ENCODE results near the gene TMC3.

The TMC3 gene

GRCh38 chr15:81309647-81310450 lies 64.2 kb downstream of the TMC3 start:
- H3K4me1 Mint-ChIP-seq = no peaks in the 10 kb centered on the region
- H3K36me3 Mint-ChIP-seq (ENCODE audit: low read depth) = no peaks in the 10 kb centered on the region
- TF ChIP-seq CTCF (IDR thresholded peaks at IDR 0.05) = no peak
- H3K27me3 Mint-ChIP-seq (ENCODE audit: low read depth, poor library complexity) = peaks cover 7% of the 10 kb centered on the region
- no peaks in the 10 kb centered on the region for H3K9me3 Mint-ChIP-seq
- no peak for DNase-seq
- no peak overlapping the region for H3K27ac Mint-ChIP-seq
- H3K4me3 Mint-ChIP-seq = no peak overlapping the region

- Mint-ChIP-seq H3K4me3 (no peak overlapping the region), H3K9me3 (no peaks in the 10 kb centered on the region), H3K27me3 (ENCODE audit: low read depth, poor library complexity) (peaks cover 14% of the 10 kb centered on the region), H3K27ac (no peak overlapping the region), H3K36me3 (ENCODE audit: low read depth) (no peaks in the 10 kb centered on the region), H3K4me1 (peaks cover 14% of the 10 kb centered on the region)
- TF ChIP-seq CTCF (IDR thresholded peaks at IDR 0.05) = no peak
- no peak for DNase-seq
These were observed 65.8 kb downstream of the TMC3 start for GRCh38 chr15:81308260-81308659.

DNA sequence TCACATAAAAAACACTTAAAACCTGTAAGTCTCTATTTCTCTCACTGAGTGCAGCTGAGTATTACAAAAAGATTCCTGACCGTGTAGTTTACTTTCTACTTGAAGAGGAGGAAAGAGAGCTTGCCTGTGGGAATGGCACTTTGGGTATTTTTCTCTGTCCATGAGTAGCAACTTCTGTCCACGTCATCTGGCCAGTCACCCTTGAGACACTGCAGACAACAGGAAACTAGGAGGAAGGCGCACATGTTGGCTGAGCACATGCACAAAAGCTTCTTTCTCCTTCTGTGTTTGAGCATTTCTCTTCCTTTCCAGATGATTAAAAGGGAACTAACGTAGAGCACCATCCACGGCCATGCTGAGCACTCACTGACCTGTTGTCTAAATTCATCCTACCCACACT lies 69.8 kb downstream of the TMC3 start:
- Mint-ChIP-seq H3K4me1 (peaks cover 28% of the 10 kb centered on the region), H3K27me3 (ENCODE audit: low read depth, poor library complexity) (peaks cover 18% of the 10 kb centered on the region), H3K27ac (no peak overlapping the region), H3K9me3 (no peaks in the 10 kb centered on the region), H3K36me3 (ENCODE audit: low read depth) (no peaks in the 10 kb centered on the region), H3K4me3 (no peak overlapping the region)
- no peak for DNase-seq
- TF ChIP-seq CTCF (IDR thresholded peaks at IDR 0.05) = no peak

DNA sequence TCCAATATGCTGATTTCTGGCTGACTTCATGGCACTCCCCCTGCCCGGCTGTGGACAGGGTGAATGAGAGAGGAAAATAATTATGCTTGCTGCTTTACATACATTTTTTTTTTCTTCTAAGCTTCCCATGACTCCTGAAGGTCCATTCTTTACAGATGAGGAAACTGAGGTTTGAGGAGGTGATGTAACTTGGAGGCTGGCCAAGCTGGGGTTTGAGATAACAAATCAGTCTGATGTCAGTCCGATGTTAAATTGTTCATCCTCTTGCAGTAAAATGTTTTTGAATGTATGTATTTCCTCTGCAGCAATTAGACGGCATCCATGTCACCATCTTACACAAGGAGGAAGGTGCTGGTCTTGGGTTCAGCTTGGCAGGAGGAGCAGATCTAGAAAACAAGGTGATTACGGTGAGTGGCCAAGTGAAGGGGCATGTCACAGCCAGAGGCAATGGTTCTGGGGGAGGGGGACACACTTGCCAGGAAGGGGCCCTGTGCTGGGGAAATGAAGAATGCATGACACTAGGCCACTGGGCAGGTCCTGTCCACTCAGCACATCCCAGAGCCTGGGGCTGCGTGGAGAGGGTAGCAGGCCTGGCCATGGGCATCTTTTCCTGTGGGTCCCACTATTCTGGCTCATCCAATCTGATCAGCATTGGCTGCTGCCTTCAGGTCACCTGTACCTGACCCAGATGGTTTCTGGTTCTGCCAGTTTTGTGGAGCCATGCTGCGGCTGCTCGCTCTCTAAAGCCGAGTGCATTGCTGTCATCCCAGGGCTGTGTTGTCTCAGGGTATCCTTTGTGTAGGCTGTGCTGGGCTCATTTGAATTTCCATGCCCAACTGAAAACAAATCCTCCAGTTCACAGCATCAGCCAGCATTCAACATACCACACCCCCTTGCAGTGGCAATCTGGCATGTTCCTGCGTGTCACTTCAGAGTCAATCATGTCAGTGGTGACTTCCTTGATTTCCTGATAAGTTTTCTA lies 70.5 kb downstream of the TMC3 start:
- Mint-ChIP-seq H3K27ac (peak overlapping the region; percentile 38), H3K4me1 (peaks cover 28% of the 10 kb centered on the region), H3K36me3 (ENCODE audit: low read depth) (no peaks in the 10 kb centered on the region), H3K9me3 (no peaks in the 10 kb centered on the region), H3K27me3 (ENCODE audit: low read depth, poor library complexity) (peaks cover 18% of the 10 kb centered on the region), H3K4me3 (no peak overlapping the region)
- no peak for DNase-seq
- no peak for TF ChIP-seq CTCF (IDR thresholded peaks at IDR 0.05)

- Mint-ChIP-seq H3K4me1 (peaks cover 28% of the 10 kb centered on the region), H3K27me3 (ENCODE audit: low read depth, poor library complexity) (peaks cover 23% of the 10 kb centered on the region), H3K9me3 (no peaks in the 10 kb centered on the region), H3K36me3 (ENCODE audit: low read depth) (no peaks in the 10 kb centered on the region), H3K27ac (no peak overlapping the region), H3K4me3 (no peak overlapping the region)
- TF ChIP-seq CTCF (IDR thresholded peaks at IDR 0.05) = no peak
- no peak for DNase-seq
These were observed 71.3 kb downstream of the TMC3 start for GRCh38 chr15:81302701-81303109.
